Fibroblast of skin of scalp (primary cell): ENCODE data around the gene CCDC171.
A peak's percentile ranks its signal among the peaks of the same experiment; 100 is the strongest.

ENCODE experiments used
- DNase-seq: peaks from one replicate; pipeline ENCODE4 v3.0.0-alpha.2; 2013

CCDC171 gene

DNA sequence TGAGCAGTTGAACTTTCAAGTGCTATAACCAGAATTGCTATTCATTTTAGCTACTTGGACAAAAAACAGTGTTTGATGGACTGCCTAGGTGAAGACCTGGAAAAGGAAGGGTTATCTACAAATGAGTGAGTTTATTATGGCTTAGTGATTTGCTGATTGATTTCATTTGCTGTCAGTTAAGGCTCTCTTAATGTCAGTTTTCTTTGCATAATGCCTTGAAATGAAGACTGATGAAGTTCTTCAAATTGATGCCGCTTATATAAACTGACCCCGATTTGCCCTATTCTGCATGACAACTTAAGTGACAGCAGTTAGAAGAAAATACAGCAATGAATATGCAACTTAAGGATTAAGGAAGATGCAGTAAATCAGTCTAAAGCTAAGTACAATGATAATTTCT, 332.6 kb downstream of the CCDC171 start:
- DNase-seq, result no peak

DNA sequence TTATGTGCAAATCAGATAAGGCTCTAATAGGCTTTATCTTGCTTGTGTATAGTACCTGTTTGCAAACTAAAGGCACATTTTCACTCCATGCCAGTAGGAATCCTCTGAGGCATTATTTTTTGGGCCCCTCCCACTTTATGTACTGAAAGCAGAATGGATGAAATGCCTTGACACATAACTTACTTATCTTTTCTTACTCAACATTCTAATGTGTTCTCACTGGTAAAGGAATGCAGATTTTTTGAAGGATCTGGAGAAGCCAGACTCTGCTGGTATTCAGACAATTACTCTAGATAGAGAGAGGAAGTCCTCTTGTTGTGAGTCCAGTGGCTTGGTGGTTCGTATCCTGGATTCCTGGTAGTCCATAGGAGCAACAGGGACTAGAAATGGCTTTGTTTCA, 336.7 kb downstream of the CCDC171 start:
- peak; percentile 74 for DNase-seq

DNA sequence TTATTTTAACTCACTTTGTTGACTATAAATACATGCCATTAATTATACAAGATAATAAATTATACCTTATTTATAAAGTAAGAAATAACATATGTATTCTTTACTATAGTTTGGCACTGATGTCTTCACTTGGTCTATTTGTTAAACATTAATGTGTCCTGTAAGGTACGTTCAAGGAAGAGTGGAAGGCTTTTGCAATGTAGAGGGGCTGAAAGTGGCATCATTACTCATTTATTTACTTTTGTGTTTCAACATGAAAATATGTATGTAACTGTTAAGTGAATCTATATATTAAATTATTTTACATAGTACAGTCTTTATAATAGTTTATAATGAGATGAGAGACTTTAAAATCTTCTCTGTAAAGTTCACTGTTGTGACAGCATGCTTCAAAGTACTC, 348.7 kb downstream of the CCDC171 start:
- DNase-seq, result no peak

GRCh38 chr9:15909297-15909696, 356.5 kb downstream of the CCDC171 start:
- DNase-seq, result peak; percentile 26

- no peak for DNase-seq
Observed at GRCh38 chr9:15915711-15916110, 362.9 kb downstream of the CCDC171 start.

GRCh38 chr9:15927161-15927560, 374.3 kb downstream of the CCDC171 start:
- peak; percentile 43 for DNase-seq

DNA sequence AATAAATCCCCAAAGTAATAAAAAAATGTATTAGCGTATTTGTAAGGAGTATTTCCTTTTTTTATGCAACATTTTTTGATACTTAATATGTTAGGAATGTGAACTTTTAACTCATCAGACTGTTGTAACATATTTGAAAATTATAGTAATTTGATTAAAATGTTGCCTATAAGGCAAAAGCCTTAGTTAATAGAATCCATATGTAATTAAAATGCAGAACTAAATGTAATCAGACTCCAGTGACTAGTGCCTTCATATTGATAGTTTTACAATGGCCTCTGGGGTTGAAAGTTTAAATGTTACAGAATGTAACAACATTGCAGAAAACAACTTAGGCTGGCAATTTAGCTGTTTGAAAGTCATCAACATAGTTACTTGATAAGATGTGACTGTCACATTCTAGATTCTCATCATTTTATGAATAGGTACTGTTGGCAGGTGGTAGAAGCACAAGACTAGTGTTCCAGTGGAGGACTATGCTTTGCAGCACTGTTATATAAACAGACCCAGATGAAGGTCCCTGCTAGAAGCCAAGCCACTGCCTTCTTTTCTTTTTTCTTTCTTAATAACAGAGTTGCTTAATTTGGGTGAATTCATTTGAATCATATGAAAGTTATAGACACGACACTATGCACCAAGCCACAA, 382.9 kb downstream of the CCDC171 start:
- peak; percentile 61 for DNase-seq

GRCh38 chr9:15936306-15936921, 383.6 kb downstream of the CCDC171 start:
- DNase-seq, result peak; percentile 96

GRCh38 chr9:15942831-15943424, 390.1 kb downstream of the CCDC171 start:
- peak; percentile 47 for DNase-seq

DNA sequence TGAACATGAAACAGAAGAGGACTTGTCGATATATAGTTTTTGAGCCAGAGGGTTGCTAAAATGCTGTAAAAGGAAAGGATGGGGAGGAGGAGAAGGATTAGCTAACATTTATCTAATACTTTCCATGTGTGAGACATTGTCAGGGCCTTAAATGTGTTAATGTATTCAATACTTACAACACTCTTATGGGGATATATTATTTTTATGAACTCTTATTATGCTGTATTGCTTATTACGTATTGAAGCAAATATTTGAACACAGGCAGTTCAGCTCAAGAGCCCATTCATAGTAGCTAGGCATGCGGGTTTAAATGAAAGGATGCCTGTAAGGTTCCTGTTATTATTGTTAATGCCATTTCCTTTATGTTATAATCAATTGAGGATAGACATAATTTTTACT, 391.5 kb downstream of the CCDC171 start:
- DNase-seq, result peak; percentile 66

GRCh38 chr9:15959663-15960062, 406.8 kb downstream of the CCDC171 start:
- no peak for DNase-seq

- DNase-seq, result peak; percentile 29
Observed at GRCh38 chr9:15961217-15961616, 408.4 kb downstream of the CCDC171 start.

- DNase-seq, result peak; percentile 10
Observed at GRCh38 chr9:15965246-15965745, 412.5 kb downstream of the CCDC171 start.

DNA sequence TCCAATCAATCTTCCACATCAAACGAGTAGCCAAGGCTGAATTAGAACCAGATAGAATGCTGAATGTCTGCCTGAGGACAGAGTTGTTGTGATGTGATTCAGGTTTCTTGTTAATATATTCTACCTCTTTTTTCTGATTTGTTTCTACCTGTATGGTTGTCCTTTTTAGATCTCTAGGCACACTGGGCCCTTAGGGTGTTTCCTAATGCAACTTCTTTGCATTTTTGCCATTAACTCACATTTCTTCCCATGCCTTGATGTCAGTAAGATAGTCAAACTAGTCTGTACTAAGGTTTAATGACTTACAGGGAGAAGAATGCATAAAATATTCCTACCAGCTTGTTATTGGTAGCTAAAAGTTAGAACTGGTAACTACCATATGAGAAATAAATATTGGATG, 413.6 kb downstream of the CCDC171 start:
- no peak for DNase-seq

- DNase-seq, result no peak
Observed at GRCh38 chr9:15967068-15967467, 414.2 kb downstream of the CCDC171 start.

DNA sequence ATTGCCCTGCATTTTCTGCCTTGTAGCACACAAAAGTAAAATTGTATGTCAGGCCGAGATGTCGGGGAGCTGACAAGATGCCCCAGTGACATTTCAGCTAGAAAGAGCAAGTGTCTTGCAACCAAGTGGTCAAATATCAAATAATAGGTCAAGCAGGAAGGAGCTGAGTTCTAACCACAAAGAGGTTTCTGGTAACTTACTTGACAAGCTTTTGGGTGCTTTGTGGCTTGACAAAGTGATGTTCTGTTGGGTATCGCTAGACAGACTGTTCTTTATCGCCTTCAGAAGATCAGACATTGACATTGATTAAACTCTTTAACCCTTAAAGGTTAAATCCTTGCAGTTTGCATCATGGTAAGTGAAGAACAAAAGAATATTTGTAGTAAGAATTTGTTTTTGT, 419.9 kb downstream of the CCDC171 start:
- DNase-seq, result no peak

- DNase-seq, result no peak
Observed at GRCh38 chr9:15975101-15975778, 422.4 kb downstream of the CCDC171 start.

- no peak for DNase-seq
Observed at GRCh38 chr9:15977438-15977837, 424.6 kb downstream of the CCDC171 start.

- no peak for DNase-seq
Observed at GRCh38 chr9:15982182-15982581, 429.3 kb downstream of the CCDC171 start.

DNA sequence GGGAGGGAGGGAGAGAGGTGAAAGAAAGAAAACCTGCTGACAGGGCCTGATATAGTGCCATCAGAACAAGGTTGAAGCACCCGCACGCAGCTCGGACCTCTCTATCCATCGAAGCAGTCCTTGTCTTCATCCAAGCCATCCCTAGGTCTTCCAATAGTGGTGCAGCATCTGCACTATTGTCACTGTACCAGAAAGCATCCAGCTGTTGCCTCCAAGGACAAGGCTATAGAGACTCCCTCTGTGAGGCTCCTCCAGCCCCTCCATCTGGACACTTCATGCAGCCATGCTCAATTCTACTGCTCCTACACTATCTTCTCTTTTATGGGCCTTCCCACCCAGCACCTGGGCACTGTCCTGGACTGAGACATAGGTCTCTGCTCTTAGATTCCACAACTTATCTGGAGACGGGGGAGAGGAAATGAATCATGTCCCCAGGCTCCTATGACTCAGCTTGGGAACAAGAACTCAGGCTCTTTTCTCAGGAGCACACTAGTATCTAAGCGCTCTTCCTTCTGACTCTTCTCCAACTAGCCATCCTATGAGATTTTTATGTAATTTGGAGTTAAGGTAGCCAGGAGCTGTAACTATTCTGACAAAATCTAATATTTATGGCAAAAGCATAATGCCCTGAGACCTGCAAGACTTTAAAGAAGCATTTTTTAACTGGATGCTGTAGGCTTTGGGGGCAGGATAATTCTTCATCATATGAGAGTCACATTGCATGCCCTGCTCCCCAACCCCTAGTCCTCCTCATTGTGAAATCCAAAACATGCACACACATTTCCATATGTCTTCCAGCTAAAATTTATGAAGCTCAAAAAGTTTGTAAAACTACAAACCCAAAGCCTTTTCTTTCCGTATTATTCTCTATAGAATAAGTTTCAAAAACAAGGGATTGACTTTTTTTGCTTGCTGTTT, 446.8 kb downstream of the CCDC171 start:
- DNase-seq, result peak; percentile 93

DNA sequence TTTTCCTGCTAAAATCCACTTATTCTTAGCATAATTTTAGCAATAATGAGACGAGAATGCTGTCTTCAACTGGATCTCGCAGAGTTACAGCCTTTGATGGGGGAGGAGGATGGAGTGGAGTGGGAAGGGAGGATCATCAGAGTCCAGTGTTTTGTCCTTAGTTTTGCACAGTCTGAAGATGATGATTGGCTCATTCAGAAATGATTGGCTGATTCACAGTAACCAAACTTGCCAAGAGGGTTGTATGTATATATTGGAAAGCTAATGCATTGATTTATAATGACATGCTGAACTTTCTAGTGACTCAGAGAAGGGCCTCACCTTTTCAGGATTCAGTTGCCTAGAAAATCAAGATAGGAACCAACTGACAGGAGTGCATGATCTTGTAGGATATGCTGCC, 448.0 kb downstream of the CCDC171 start:
- peak; percentile 30 for DNase-seq

GRCh38 chr9:16001856-16002255, 449.0 kb downstream of the CCDC171 start:
- peak; percentile 50 for DNase-seq
